HepG2 (cell line): Measurements from ENCODE around the gene MSMB. TPM values are rescaled to one million over a fixed set of nuclear protein-coding genes. Genes with fewer than 3 reads are reported as not detected.
"Not testable (repeated sequence)": the region's sequence is repeated elsewhere in the genome, so short reads cannot be mapped to it uniquely, and the experiment has no call there.

ENCODE experiments used
- ATAC-seq: fragments of 200-7000 bp; cut with Tn5 transposase; 3 replicates; pipeline ENCODE4 v1.9.1; 2020; ENCODE audit warnings: mild to moderate bottlenecking, moderate library complexity
- BruUV-seq: library from RNA; stranded (reverse); fragments of 400-500 nt; replicated peaks from 2 replicates; lab custom pipeline; 2021; lab: Mats Ljungman, UMichigan
- CTCF ChIA-PET: fragments of 300-600 bp; formaldehyde crosslinking; extraction: SDS; loops from one replicate; lab custom pipeline; 2021; ENCODE audit warnings: low total read pairs, inconsistent platforms, low intra/inter-chr PET ratio; lab: Yijun Ruan, JAX
- POLR2A ChIA-PET: fragments of 350-600 bp; sonication (Branson Sonifier 250); formaldehyde crosslinking; loops from one replicate; lab custom pipeline; 2020; ENCODE audit warnings: antibody characterized with exemption, inconsistent platforms; lab: Yijun Ruan, JAX
- DNase-seq: peaks from one replicate; pipeline ENCODE4 v3.0.0-alpha.2; 2015; ENCODE audit warnings: low spot score
- FAIRE-seq: peaks from 3 replicates; lab custom pipeline; 2011; peaks lifted over from hg19 to GRCh38; lab: Jason Lieb, UNC
- H2AFZ ChIP-seq: one replicate; pipeline ENCODE4 v1.6.1; 2011; ENCODE audit warnings: low read length, inconsistent platforms
- H3K27ac ChIP-seq: fragments of 300-600 bp; 3 replicates; pipeline ENCODE4 v1.8.0; 2011; ENCODE audit warnings: mixed run types, mild to moderate bottlenecking, mixed read lengths, low read length, inconsistent platforms; ENCODE audit not compliant: insufficient read depth; ENCODE audit errors: extremely low read length
- H3K27me3 ChIP-seq, 2 experiments: fragments of 200-600 bp in 1 of 2; 2 replicates in 1 of 2; 3 replicates in 1 of 2; pipeline versions ENCODE4 v1.6.0 to v1.8.0; 2011; ENCODE audit warnings: low read length in 2 of 2, mild to moderate bottlenecking in 2 of 2, moderate library complexity in 2 of 2, inconsistent platforms in 1 of 2; ENCODE audit not compliant: insufficient read depth in 2 of 2, control insufficient read depth in 1 of 2
- H3K36me3 ChIP-seq, 2 experiments: fragments of 200-600 bp in 1 of 2; replicated peaks in 1 of 2; 2 replicates in 1 of 2; 3 replicates in 1 of 2; pipeline versions ENCODE4 v1.5.1 to v1.8.0; 2011; ENCODE audit warnings: low read length in 2 of 2, inconsistent platforms in 1 of 2; ENCODE audit not compliant: insufficient read depth in 2 of 2, control insufficient read depth in 1 of 2
- H3K4me1 ChIP-seq: 2 replicates; pipeline ENCODE4 v1.5.1; 2012; ENCODE audit warnings: low read length, inconsistent platforms; ENCODE audit not compliant: insufficient read depth
- H3K4me2 ChIP-seq: 2 replicates; pipeline ENCODE4 v1.6.0; 2011; ENCODE audit warnings: low read depth, low read length, inconsistent platforms
- H3K4me3 ChIP-seq, 3 experiments: fragments of 200-600 bp in 1 of 3; sonication (generic), shearing (Covaris generic) in 1 of 3; replicated peaks in 1 of 3; 2 replicates each; pipeline ENCODE4 v1.5.1; 2011 to 2016; ENCODE audit warnings: low read length in 3 of 3, inconsistent platforms in 2 of 3, low read depth in 2 of 3, mild to moderate bottlenecking in 2 of 3, control low read depth in 1 of 3, mixed read lengths in 1 of 3; ENCODE audit not compliant: insufficient read depth in 1 of 3
- H3K79me2 ChIP-seq: one replicate; pipeline ENCODE4 v1.6.1; 2011; ENCODE audit warnings: low read length, inconsistent platforms; ENCODE audit not compliant: insufficient read depth
- H3K9ac ChIP-seq: 2 replicates; pipeline ENCODE4 v1.6.0; 2011; ENCODE audit warnings: mild to moderate bottlenecking, low read depth, low read length, inconsistent platforms; ENCODE audit not compliant: insufficient read depth
- H3K9me3 ChIP-seq: 2 replicates; pipeline ENCODE4 v1.5.1; 2012; ENCODE audit warnings: mild to moderate bottlenecking, low read length
- H4K20me1 ChIP-seq: 2 replicates; pipeline ENCODE4 v1.6.0; 2011; ENCODE audit warnings: inconsistent platforms, mild to moderate bottlenecking, low read length, moderate library complexity; ENCODE audit not compliant: insufficient read depth
- FOXC1 ChIP-seq: sonication (generic); formaldehyde crosslinking; IDR thresholded peaks from 2 replicates; pipeline ENCODE4 v1.8.0; 2022; ENCODE audit warnings: mild to moderate bottlenecking, missing genetic modification reagents, borderline replicate concordance
- RARG ChIP-seq: sonication (generic); formaldehyde crosslinking; IDR thresholded peaks from 2 replicates; pipeline ENCODE4 v1.4.0; 2020; ENCODE audit warnings: low read depth, mild to moderate bottlenecking, missing genetic modification reagents
- ZBTB21 ChIP-seq: sonication (generic); formaldehyde crosslinking; IDR thresholded peaks from 2 replicates; pipeline ENCODE4 v1.4.0; 2020; ENCODE audit warnings: missing genetic modification reagents
- ZNF12 ChIP-seq: sonication (generic); formaldehyde crosslinking; IDR thresholded peaks from 2 replicates; pipeline ENCODE4 v1.5.0; 2020; ENCODE audit warnings: missing genetic modification reagents
- ZNF572 ChIP-seq: sonication (generic); formaldehyde crosslinking; IDR thresholded peaks from 2 replicates; pipeline ENCODE4 v1.5.1; 2020; ENCODE audit warnings: mild to moderate bottlenecking, missing genetic modification reagents
- WGBS: methylation state at CpG from one replicate; pipeline ENCODE4 v1.1.6; 2017; ENCODE audit warnings: low lambda C conversion rate; 5-methylcytosine and 5-hydroxymethylcytosine counted together
- in situ Hi-C: cut with HindIII; loops from 2 replicates; pipeline ENCODE4 v1.10.0; 2017; ENCODE audit warnings: low pct_unique_long_range_greater_than_20kb; ENCODE audit not compliant: extremely low pct_ligation_motif_present
- intact Hi-C: fragments of 100-400 bp; cut with micrococcal nuclease; formaldehyde crosslinking; loops from one replicate; pipeline ENCODE4 v1.10.0; 2022; ENCODE audit not compliant: unreplicated experiment
- polyA plus RNA-seq, 8 experiments: library from polyadenylated mRNA; depleted of rRNA in 3 of 8; stranded (reverse) in 7 of 8; unstranded in 1 of 8; fragments of >200 nt; fragmentation: Illumina TruSeq in 4 of 8; extraction: Trizol in 4 of 8; gene quantifications; 2 replicates each; pipeline versions ENCODE4 v1.2.1 to v1.2.3, GENCODE V29; 2011 to 2016; ENCODE audit warnings: low read depth in 4 of 8, missing spikeins in 1 of 8, mixed read lengths in 1 of 8; ENCODE audit not compliant: insufficient read depth in 1 of 8
- total RNA-seq, 5 experiments: library from RNA; depleted of rRNA; stranded (reverse); fragments of >200 nt; fragmentation: Illumina TruSeq; extraction: Trizol; gene quantifications; 2 replicates each; pipeline ENCODE4 v1.2.3, GENCODE V29; 2016; ENCODE audit warnings: low read depth in 1 of 5
- TF ChIP-seq, protein P1 (sequence below): sonication (generic); formaldehyde crosslinking; IDR thresholded peaks from 2 replicates; pipeline ENCODE4 v1.8.0; 2022; ENCODE audit warnings: mild to moderate bottlenecking, missing genetic modification reagents, moderate library complexity
- TF ChIP-seq, protein P2 (sequence below), 2 experiments: sonication (generic) in 1 of 2; formaldehyde crosslinking in 1 of 2; IDR thresholded peaks; 2 replicates each; pipeline versions ENCODE4 v1.4.0 to v1.6.1; 2016 to 2020; ENCODE audit warnings: borderline replicate concordance in 1 of 2, low read depth in 1 of 2, mild to moderate bottlenecking in 1 of 2, missing genetic modification reagents in 1 of 2
- TF ChIP-seq, protein P3 (sequence below), 2 experiments: fragments of 450-650 bp in 1 of 2; sonication (generic) in 1 of 2; formaldehyde crosslinking in 1 of 2; IDR thresholded peaks; 2 replicates each; pipeline versions ENCODE4 v1.6.1 to v1.8.0; 2016 to 2022; ENCODE audit warnings: antibody characterized with exemption in 1 of 2, mild to moderate bottlenecking in 1 of 2, missing genetic modification reagents in 1 of 2

The MSMB gene
- total and polyA plus RNA-seq, 2 of the 13 experiments (the other 11 are each of a cell fraction or from before 2014, with no cell fraction given): 0.84 TPM; not detected in 1

- TF ChIP-seq ZNF572 (no peak), RARG (CRISPR knock-in tag) (no peak), ZBTB21 (no peak), FOXC1 (CRISPR knock-in tag) (no peak), ZNF12 (peak; percentile 73; the same call in 1 of the 2 replicates)
- TF ChIP-seq, protein P1, sequence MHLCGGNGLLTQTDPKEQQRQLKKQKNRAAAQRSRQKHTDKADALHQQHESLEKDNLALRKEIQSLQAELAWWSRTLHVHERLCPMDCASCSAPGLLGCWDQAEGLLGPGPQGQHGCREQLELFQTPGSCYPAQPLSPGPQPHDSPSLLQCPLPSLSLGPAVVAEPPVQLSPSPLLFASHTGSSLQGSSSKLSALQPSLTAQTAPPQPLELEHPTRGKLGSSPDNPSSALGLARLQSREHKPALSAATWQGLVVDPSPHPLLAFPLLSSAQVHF (CRISPR knock-in tag): no peak
- TF ChIP-seq, protein P2, sequence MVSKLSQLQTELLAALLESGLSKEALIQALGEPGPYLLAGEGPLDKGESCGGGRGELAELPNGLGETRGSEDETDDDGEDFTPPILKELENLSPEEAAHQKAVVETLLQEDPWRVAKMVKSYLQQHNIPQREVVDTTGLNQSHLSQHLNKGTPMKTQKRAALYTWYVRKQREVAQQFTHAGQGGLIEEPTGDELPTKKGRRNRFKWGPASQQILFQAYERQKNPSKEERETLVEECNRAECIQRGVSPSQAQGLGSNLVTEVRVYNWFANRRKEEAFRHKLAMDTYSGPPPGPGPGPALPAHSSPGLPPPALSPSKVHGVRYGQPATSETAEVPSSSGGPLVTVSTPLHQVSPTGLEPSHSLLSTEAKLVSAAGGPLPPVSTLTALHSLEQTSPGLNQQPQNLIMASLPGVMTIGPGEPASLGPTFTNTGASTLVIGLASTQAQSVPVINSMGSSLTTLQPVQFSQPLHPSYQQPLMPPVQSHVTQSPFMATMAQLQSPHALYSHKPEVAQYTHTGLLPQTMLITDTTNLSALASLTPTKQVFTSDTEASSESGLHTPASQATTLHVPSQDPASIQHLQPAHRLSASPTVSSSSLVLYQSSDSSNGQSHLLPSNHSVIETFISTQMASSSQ (IDR thresholded peaks at IDR 0.05; ENCODE audit: low read depth): no peak
- TF ChIP-seq, protein P2 (CRISPR knock-in tag; IDR thresholded peaks at IDR 0.05; ENCODE audit: borderline replicate concordance): no peak
Measured at GRCh38 chr10:46060706-46061105, 14.6 kb upstream of the MSMB start (continued).

- CTCF ChIA-PET, POLR2A ChIA-PET, in situ Hi-C loops, intact Hi-C loops, H4K20me1 ChIP-seq, H3K4me2 ChIP-seq, DNase-seq, H3K27ac ChIP-seq, H3K9me3 ChIP-seq, H3K9ac ChIP-seq, H2AFZ ChIP-seq, FAIRE-seq, H3K4me3 ChIP-seq, H3K36me3 ChIP-seq, BruUV-seq, ATAC-seq, H3K79me2 ChIP-seq, H3K27me3 ChIP-seq: not testable (repeated sequence)
- H3K4me1 ChIP-seq: peaks cover 61% of the 10 kb centered on the region
- WGBS: 96% methylated on average over 5 of the region's 5 CpGs
- TF ChIP-seq, protein P3, sequence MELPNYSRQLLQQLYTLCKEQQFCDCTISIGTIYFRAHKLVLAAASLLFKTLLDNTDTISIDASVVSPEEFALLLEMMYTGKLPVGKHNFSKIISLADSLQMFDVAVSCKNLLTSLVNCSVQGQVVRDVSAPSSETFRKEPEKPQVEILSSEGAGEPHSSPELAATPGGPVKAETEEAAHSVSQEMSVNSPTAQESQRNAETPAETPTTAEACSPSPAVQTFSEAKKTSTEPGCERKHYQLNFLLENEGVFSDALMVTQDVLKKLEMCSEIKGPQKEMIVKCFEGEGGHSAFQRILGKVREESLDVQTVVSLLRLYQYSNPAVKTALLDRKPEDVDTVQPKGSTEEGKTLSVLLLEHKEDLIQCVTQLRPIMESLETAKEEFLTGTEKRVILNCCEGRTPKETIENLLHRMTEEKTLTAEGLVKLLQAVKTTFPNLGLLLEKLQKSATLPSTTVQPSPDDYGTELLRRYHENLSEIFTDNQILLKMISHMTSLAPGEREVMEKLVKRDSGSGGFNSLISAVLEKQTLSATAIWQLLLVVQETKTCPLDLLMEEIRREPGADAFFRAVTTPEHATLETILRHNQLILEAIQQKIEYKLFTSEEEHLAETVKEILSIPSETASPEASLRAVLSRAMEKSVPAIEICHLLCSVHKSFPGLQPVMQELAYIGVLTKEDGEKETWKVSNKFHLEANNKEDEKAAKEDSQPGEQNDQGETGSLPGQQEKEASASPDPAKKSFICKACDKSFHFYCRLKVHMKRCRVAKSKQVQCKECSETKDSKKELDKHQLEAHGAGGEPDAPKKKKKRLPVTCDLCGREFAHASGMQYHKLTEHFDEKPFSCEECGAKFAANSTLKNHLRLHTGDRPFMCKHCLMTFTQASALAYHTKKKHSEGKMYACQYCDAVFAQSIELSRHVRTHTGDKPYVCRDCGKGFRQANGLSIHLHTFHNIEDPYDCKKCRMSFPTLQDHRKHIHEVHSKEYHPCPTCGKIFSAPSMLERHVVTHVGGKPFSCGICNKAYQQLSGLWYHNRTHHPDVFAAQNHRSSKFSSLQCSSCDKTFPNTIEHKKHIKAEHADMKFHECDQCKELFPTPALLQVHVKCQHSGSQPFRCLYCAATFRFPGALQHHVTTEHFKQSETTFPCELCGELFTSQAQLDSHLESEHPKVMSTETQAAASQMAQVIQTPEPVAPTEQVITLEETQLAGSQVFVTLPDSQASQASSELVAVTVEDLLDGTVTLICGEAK (IDR thresholded peaks at IDR 0.05): peak; percentile 75
- TF ChIP-seq, protein P3 (CRISPR knock-in tag; IDR thresholded peaks at IDR 0.05): peak; percentile 98
Measured at GRCh38 chr10:46057927-46058326, 11.9 kb upstream of the MSMB start.
